Measurements from ENCODE around the gene PDE6H.

PDE6H gene

GRCh38 chr12:14988035-14988434 lies 15.2 kb downstream of the PDE6H start:
- H3K4me3 ChIP-seq (ENCODE audit: low read depth, low read length), result no peak overlapping the region
- POLR2A ChIA-PET, result no interaction called here
- no peak for DNase-seq (ENCODE audit: low read depth, low spot score)
- CTCF ChIA-PET, result interaction anchor here (10.3 kb wide), 1 partner anchor 141 kb away, joined by 179 read pairs; the partner anchor contains the start of gene ART4
- TF ChIP-seq CTCF (IDR thresholded peaks at IDR 0.05; ENCODE audit: insufficient read depth, low read length, missing control alignments), result no peak

- no peak overlapping the region for H3K4me3 ChIP-seq (ENCODE audit: low read depth, low read length)
- DNase-seq (ENCODE audit: low read depth, low spot score), result no peak
- ChIA-PET CTCF (interaction anchor here (1.5 to 10.3 kb wide), 2 partner anchors 55 to 142 kb away, joined by 3 to 179 read pairs; partner anchors contain the start of gene ART4), POLR2A (no interaction called here)
- TF ChIP-seq CTCF (IDR thresholded peaks at IDR 0.05; ENCODE audit: insufficient read depth, low read length, missing control alignments), result no peak
Measured at GRCh38 chr12:14989790-14990189, 16.9 kb downstream of the PDE6H start.

GRCh38 chr12:14991069-14991468 lies 18.2 kb downstream of the PDE6H start:
- no peak for DNase-seq (ENCODE audit: low read depth, low spot score)
- ChIA-PET CTCF (interaction anchor here (1.2 to 10.3 kb wide), 3 partner anchors 100 to 181 kb away, joined by 3 to 179 read pairs (median 3); partner anchors contain the start of gene ART4), POLR2A (no interaction called here)
- no peak for TF ChIP-seq CTCF (IDR thresholded peaks at IDR 0.05; ENCODE audit: insufficient read depth, low read length, missing control alignments)
- no peak overlapping the region for H3K4me3 ChIP-seq (ENCODE audit: low read depth, low read length)

GRCh38 chr12:14992673-14993072 lies 19.8 kb downstream of the PDE6H start:
- H3K4me3 ChIP-seq (ENCODE audit: low read depth, low read length), result no peak overlapping the region
- no peak for DNase-seq (ENCODE audit: low read depth, low spot score)
- CTCF ChIA-PET, result interaction anchor here (1.0 to 10.3 kb wide), 4 partner anchors 145 to 190 kb away, joined by 3 to 179 read pairs (median 6); partner anchors contain the start of gene ART4
- TF ChIP-seq CTCF (IDR thresholded peaks at IDR 0.05; ENCODE audit: insufficient read depth, low read length, missing control alignments), result no peak
- POLR2A ChIA-PET, result no interaction called here

- no peak overlapping the region for H3K4me3 ChIP-seq (ENCODE audit: low read depth, low read length)
- DNase-seq (ENCODE audit: low read depth, low spot score), result no peak
- CTCF ChIA-PET, result interaction anchor here (0.7 to 10.3 kb wide), 4 partner anchors 9 to 191 kb away, joined by 3 to 179 read pairs (median 6); partner anchors contain the start of gene ART4
- TF ChIP-seq CTCF (IDR thresholded peaks at IDR 0.05; ENCODE audit: insufficient read depth, low read length, missing control alignments), result no peak
- POLR2A ChIA-PET, result no interaction called here
Measured at GRCh38 chr12:14993117-14993516, 20.3 kb downstream of the PDE6H start.

GRCh38 chr12:14993537-14994266 lies 20.9 kb downstream of the PDE6H start:
- no peak for TF ChIP-seq CTCF (IDR thresholded peaks at IDR 0.05; ENCODE audit: insufficient read depth, low read length, missing control alignments)
- DNase-seq (ENCODE audit: low read depth, low spot score), result no peak
- CTCF ChIA-PET, result interaction anchor here (0.7 to 10.3 kb wide), 9 partner anchors 9 to 756 kb away, joined by 3 to 179 read pairs (median 4); partner anchors contain the start of genes ART4 and SMCO3
- no peak overlapping the region for H3K4me3 ChIP-seq (ENCODE audit: low read depth, low read length)
- POLR2A ChIA-PET, result no interaction called here

Data from AG04449 (cell line).